Upper lobe of right lung (tissue), 1 donor: Measurements from ENCODE around the gene LRIF1. TPM values are rescaled to one million over a fixed set of nuclear protein-coding genes. Genes with fewer than 3 reads are reported as not detected.

Experiments
- ATAC-seq: fragments of 200-7000 bp; cut with Tn5 transposase; one replicate; pipeline ENCODE4 v1.9.1; 2020; ENCODE audit warnings: mild to moderate bottlenecking, moderate library complexity
- DNase-seq: peaks from one replicate; pipeline ENCODE4 v3.0.0-alpha.2; 2020
- H3K27ac ChIP-seq: fragments of 200-600 bp; one replicate; pipeline ENCODE4 v1.8.0; 2022
- H3K27me3 ChIP-seq: fragments of 200-600 bp; one replicate; pipeline ENCODE4 v1.8.0; 2022; ENCODE audit warnings: mild to moderate bottlenecking
- H3K36me3 ChIP-seq: fragments of 200-600 bp; one replicate; pipeline ENCODE4 v1.8.0; 2022
- H3K4me1 ChIP-seq: fragments of 200-600 bp; one replicate; pipeline ENCODE4 v1.8.0; 2022
- H3K4me3 ChIP-seq: fragments of 200-600 bp; one replicate; pipeline ENCODE4 v1.8.0; 2022; ENCODE audit warnings: mild to moderate bottlenecking
- H3K9me3 ChIP-seq: fragments of 200-600 bp; one replicate; pipeline ENCODE4 v1.8.0; 2022
- intact Hi-C: fragments of 100-400 bp; cut with DNase I; formaldehyde crosslinking; loops from one replicate; pipeline ENCODE4 v1.11.0; 2022
- total RNA-seq: library from RNA; stranded (reverse); fragmentation: NEBNext Ultra II Directional; extraction: Animal tissue kit (Norgen Biotek cat#: 25700); gene quantifications from one replicate; pipeline ENCODE4 v1.2.1, GENCODE V29; 2021
- TF ChIP-seq, protein P1 (sequence below): fragments of 200-600 bp; IDR thresholded peaks from one replicate; pipeline ENCODE4 v1.8.0; 2022; ENCODE audit warnings: antibody characterized with exemption
- donor health status: DM: no; HTN: yes; CAD: no; lungs with severe emphysema.

Gene LRIF1
- total RNA-seq, 1 donor from 2014 or later = 7.0 TPM

DNA sequence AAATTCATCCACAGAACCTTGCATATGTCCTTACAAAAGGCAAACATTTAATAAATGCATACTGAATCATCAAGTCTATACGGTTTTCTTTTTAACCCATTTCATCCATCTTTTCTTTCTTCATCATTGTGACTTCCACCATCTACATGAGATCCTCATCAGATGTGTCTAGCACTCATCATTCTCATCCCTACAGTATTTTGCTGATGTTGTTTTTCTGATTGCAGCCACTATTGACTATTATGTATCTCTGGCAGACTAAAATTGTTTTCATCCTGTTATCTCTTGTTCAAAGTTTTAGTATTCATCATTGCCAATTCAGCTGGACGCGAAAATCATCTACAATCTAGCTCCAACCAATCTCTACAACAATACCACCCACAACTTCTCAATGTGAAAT is 5.9 kb downstream of the LRIF1 start:
- intact Hi-C loops = no loop called here
- DNase-seq (no peak), ATAC-seq (no peak)
- TF ChIP-seq, protein P1, sequence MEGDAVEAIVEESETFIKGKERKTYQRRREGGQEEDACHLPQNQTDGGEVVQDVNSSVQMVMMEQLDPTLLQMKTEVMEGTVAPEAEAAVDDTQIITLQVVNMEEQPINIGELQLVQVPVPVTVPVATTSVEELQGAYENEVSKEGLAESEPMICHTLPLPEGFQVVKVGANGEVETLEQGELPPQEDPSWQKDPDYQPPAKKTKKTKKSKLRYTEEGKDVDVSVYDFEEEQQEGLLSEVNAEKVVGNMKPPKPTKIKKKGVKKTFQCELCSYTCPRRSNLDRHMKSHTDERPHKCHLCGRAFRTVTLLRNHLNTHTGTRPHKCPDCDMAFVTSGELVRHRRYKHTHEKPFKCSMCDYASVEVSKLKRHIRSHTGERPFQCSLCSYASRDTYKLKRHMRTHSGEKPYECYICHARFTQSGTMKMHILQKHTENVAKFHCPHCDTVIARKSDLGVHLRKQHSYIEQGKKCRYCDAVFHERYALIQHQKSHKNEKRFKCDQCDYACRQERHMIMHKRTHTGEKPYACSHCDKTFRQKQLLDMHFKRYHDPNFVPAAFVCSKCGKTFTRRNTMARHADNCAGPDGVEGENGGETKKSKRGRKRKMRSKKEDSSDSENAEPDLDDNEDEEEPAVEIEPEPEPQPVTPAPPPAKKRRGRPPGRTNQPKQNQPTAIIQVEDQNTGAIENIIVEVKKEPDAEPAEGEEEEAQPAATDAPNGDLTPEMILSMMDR = no peak
- Histone ChIP-seq H3K27ac (no peak overlapping the region), H3K9me3 (peaks cover 16% of the 10 kb centered on the region), H3K4me3 (no peak overlapping the region), H3K27me3 (no peaks in the 10 kb centered on the region), H3K4me1 (no peaks in the 10 kb centered on the region), H3K36me3 (no peaks in the 10 kb centered on the region)

DNA sequence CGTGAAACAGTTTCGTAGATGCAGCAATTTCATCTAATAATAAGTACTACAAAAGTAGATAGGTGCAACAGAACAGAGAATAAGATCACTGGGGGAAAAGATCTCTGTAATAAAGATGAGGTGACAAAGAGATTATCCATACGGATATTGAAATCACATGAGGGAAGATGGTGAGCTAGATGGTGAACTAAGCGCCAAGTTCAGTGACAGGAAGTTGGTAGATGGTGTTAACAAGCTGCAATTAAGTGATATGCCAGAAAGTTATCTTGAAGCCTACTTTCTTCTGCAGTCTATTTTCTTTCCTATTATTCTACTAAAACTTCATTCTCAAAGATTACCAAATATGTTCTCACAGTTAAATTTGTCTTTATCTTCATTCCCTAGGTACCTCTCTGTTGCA is 7.1 kb downstream of the LRIF1 start:
- Histone ChIP-seq H3K9me3 (peaks cover 16% of the 10 kb centered on the region), H3K4me3 (no peak overlapping the region), H3K27ac (no peak overlapping the region), H3K36me3 (peaks cover 5% of the 10 kb centered on the region), H3K4me1 (no peaks in the 10 kb centered on the region), H3K27me3 (no peaks in the 10 kb centered on the region)
- TF ChIP-seq, protein P1 = no peak
- DNase-seq (no peak), ATAC-seq (no peak)
- intact Hi-C loops = no loop called here

DNA sequence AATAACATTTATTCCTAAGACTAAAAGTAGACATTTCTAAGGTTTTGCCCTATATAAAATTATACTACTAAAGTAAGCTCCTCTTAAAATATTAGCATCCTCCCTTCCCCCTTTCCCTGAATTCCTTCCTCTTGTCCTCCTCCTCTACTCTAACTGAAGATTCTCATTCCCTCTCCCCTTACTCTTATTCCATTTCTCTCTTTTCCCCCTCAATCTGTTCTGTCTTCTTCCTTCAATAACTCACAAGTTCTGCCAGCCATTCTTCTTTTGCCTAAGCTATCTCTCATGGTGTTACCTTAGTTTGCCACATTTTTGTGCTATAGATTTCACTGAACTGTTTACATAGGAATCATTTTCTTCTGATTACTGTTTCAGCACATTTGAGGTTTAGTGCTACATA is 10.7 kb downstream of the LRIF1 start:
- ATAC-seq = no peak
- TF ChIP-seq, protein P1 = no peak

DNA sequence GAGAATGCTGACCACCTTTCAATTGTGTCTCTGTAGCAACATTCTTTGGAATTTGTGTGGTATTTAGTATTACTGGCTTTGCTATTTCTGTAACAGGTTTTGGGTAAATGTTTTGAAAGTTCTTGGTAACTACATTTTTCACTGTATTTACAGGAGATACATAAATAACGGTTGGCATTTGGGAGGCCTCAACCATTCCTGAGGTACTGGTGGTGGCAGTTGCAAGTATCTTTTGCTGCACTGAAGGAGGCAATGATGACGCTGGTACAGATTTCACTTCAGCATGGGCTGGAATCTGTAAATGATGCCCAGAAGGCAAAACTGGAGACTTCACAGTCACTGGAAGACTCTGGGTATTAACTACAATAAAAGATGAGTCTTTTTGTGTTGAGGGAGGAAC is 11.7 kb downstream of the LRIF1 start:
- Histone ChIP-seq H3K9me3 (peaks cover 5% of the 10 kb centered on the region), H3K27ac (no peak overlapping the region), H3K27me3 (no peaks in the 10 kb centered on the region), H3K4me3 (no peak overlapping the region), H3K36me3 (peaks cover 12% of the 10 kb centered on the region), H3K4me1 (no peaks in the 10 kb centered on the region)
- TF ChIP-seq, protein P1 = no peak
- ATAC-seq = no peak
- intact Hi-C loops = no loop called here
- DNase-seq = no peak

More for the DNA sequence above, 10.7 kb downstream of the LRIF1 start:
- Histone ChIP-seq H3K27ac (no peak overlapping the region), H3K36me3 (peaks cover 5% of the 10 kb centered on the region), H3K27me3 (no peaks in the 10 kb centered on the region), H3K9me3 (peaks cover 5% of the 10 kb centered on the region), H3K4me3 (no peak overlapping the region), H3K4me1 (no peaks in the 10 kb centered on the region)
- intact Hi-C loops = no loop called here
- DNase-seq = no peak

DNA sequence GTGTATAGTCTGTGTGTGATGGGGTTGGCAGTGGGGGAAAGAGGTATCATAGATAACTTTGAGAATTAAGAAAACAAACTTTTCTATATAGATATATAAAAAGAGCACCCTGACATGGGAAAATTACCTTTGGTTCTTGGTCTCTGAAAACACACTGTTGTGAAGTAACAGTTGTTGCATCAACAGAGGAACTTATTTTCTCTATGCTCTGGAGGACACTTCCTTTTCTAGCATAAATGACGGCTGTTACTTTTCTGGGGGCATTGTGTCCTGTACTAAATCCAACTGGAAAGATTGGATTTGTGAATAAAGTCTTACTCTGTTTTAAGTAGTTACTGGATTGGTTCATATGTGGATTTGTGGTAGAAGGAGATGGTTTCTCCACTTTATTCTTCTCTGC is 12.6 kb downstream of the LRIF1 start:
- peaks cover 5% of the 10 kb centered on the region for H3K9me3 ChIP-seq
- intact Hi-C loops = no loop called here
- no peaks in the 10 kb centered on the region for H3K4me1 ChIP-seq
- H3K27ac ChIP-seq = no peak overlapping the region
- no peak for ATAC-seq
- DNase-seq = no peak
- TF ChIP-seq, protein P1 = no peak
- H3K27me3 ChIP-seq = no peaks in the 10 kb centered on the region
- H3K36me3 ChIP-seq = peaks cover 12% of the 10 kb centered on the region
- no peak overlapping the region for H3K4me3 ChIP-seq
